Prostate gland (tissue), 2 donors: ENCODE results near the gene GABPB2. TPM values are rescaled to one million over a fixed set of nuclear protein-coding genes. Genes with fewer than 3 reads are reported as not detected.

ENCODE experiments used
- DNase-seq: peaks from one replicate; pipeline ENCODE4 v3.0.0-alpha.2; 2019; ENCODE audit warnings: low spot score
- H3K27ac ChIP-seq, 2 donors: fragments of 200-600 bp; sonication (generic); 2 replicates each; pipeline ENCODE4 v1.5.1; 2017 to 2019
- H3K27me3 ChIP-seq: fragments of 200-600 bp; sonication (generic); replicated peaks from 2 replicates; pipeline ENCODE4 v1.5.1; 2019; ENCODE audit not compliant: insufficient read depth
- H3K36me3 ChIP-seq, 2 donors: fragments of 200-600 bp; sonication (generic); 1 replicate in 1 of 2; 2 replicates in 1 of 2; pipeline versions ENCODE4 v1.5.1 to v1.8.1; 2017 to 2019
- H3K4me1 ChIP-seq: fragments of 200-600 bp; sonication (generic); replicated peaks from 2 replicates; pipeline ENCODE4 v1.5.1; 2019
- H3K4me3 ChIP-seq, 2 donors: fragments of 200-600 bp; sonication (generic); 2 replicates each; pipeline ENCODE4 v1.5.1; 2017 to 2019
- H3K9me3 ChIP-seq: fragments of 200-600 bp; sonication (generic); 2 replicates; pipeline ENCODE4 v1.5.1; 2017
- CTCF ChIP-seq, 4 experiments: fragments of 200-600 bp in 2 of 4; fragments of 450-650 bp in 2 of 4; sonication (generic) in 2 of 4; IDR thresholded peaks; 1 replicate in 3 of 4; 2 replicates in 1 of 4; pipeline ENCODE4 v1.5.1; 2016 to 2019; ENCODE audit warnings: antibody characterized with exemption in 4 of 4, mild to moderate bottlenecking in 2 of 4, moderate library complexity in 2 of 4
- POLR2A ChIP-seq: fragments of 450-650 bp; IDR thresholded peaks from one replicate; pipeline ENCODE4 v1.6.1; 2016; ENCODE audit warnings: antibody characterized with exemption, mild to moderate bottlenecking
- POLR2AphosphoS5 ChIP-seq: sonication (generic); formaldehyde crosslinking; IDR thresholded peaks from one replicate; pipeline ENCODE4 v1.6.1; 2017; ENCODE audit warnings: antibody characterized with exemption
- WGBS: methylation state at CpG from one replicate; pipeline ENCODE4 v1.1.5; 2018; 5-methylcytosine and 5-hydroxymethylcytosine counted together
- intact Hi-C: fragments of 100-400 bp; cut with DNase I; formaldehyde crosslinking; loops from one replicate; pipeline ENCODE4 v1.14.2; 2022
- total RNA-seq, 2 donors: library from RNA; depleted of rRNA; stranded (reverse); fragments of >200 nt; gene quantifications; one replicate each; pipeline ENCODE4 v1.1.0, GENCODE V29; 2016

Gene GABPB2
- total RNA-seq, 2 donors from 2014 or later, result 14.7 to 23.5 TPM

GRCh38 chr1:151035167-151035566 lies 35.4 kb upstream of the GABPB2 start:
- peaks cover 0 to 10% of the 10 kb centered on the region in 2 donors for H3K36me3 ChIP-seq
- 88% methylated on average over 3 of the region's 3 CpGs for WGBS
- no peaks in the 10 kb centered on the region for H3K9me3 ChIP-seq
- no peak for DNase-seq
- H3K4me1 ChIP-seq, result no peaks in the 10 kb centered on the region
- peak overlapping the region in 1 of 2 donors; percentile 6 for H3K27ac ChIP-seq
- no peak for TF ChIP-seq POLR2AphosphoS5
- TF ChIP-seq POLR2A, result no peak
- TF ChIP-seq CTCF (IDR thresholded peaks at IDR 0.05), result no peak
- no peaks in the 10 kb centered on the region for H3K27me3 ChIP-seq
- no peak overlapping the region for H3K4me3 ChIP-seq
- intact Hi-C loops, result no loop called here

GRCh38 chr1:151036356-151036755 lies 34.2 kb upstream of the GABPB2 start, which contains the start of gene BNIPL:
Gene BNIPL, plus strand, starts transcription at chr1:151036586. Its CDS starts 140 bp downstream, at chr1:151036726.
- Histone ChIP-seq H3K4me3 (peak within 1 kb of the TSS in 1 of 2 donors; percentile 20), H3K36me3 (no peaks in the 10 kb centered on the region), H3K27me3 (no peaks in the 10 kb centered on the region), H3K9me3 (no peaks in the 10 kb centered on the region), H3K27ac (peak within 1 kb of the TSS in 1 of 2 donors; percentile 43), H3K4me1 (no peaks in the 10 kb centered on the region)
- intact Hi-C loops, result no loop called here
- TF ChIP-seq CTCF (IDR thresholded peaks at IDR 0.05) (no peak), POLR2A (no peak), POLR2AphosphoS5 (no peak)
- 40% methylated on average over 2 of the region's 2 CpGs for WGBS
- DNase-seq, result peak; percentile 22

- WGBS, result 65% methylated on average over 6 of the region's 6 CpGs
- no peak for DNase-seq
- no peaks in the 10 kb centered on the region for H3K4me1 ChIP-seq
- H3K27me3 ChIP-seq, result no peaks in the 10 kb centered on the region
- H3K27ac ChIP-seq, result peak overlapping the region in 1 of 2 donors; percentile 43
- intact Hi-C loops, result no loop called here
- H3K36me3 ChIP-seq, result no peaks in the 10 kb centered on the region
- TF ChIP-seq POLR2A (no peak), POLR2AphosphoS5 (no peak), CTCF (IDR thresholded peaks at IDR 0.05) (no peak)
- H3K9me3 ChIP-seq, result no peaks in the 10 kb centered on the region
- peak overlapping the region in 1 of 2 donors; percentile 20 for H3K4me3 ChIP-seq
Measured at GRCh38 chr1:151037032-151037431, 33.5 kb upstream of the GABPB2 start.

GRCh38 chr1:151039521-151039920 lies 31.0 kb upstream of the GABPB2 start:
- TF ChIP-seq POLR2A (no peak), CTCF (IDR thresholded peaks at IDR 0.05) (no peak), POLR2AphosphoS5 (no peak)
- H3K27ac ChIP-seq, result no peak overlapping the region
- WGBS, result 97% methylated on average over 3 of the region's 3 CpGs
- no peaks in the 10 kb centered on the region for H3K27me3 ChIP-seq
- no peak for DNase-seq
- H3K36me3 ChIP-seq, result no peaks in the 10 kb centered on the region
- no peak overlapping the region for H3K4me3 ChIP-seq
- H3K4me1 ChIP-seq, result no peaks in the 10 kb centered on the region
- H3K9me3 ChIP-seq, result no peaks in the 10 kb centered on the region
- intact Hi-C loops, result no loop called here

- Histone ChIP-seq H3K27me3 (no peaks in the 10 kb centered on the region), H3K4me3 (no peak overlapping the region), H3K36me3 (no peaks in the 10 kb centered on the region), H3K9me3 (no peaks in the 10 kb centered on the region), H3K27ac (no peak overlapping the region), H3K4me1 (no peaks in the 10 kb centered on the region)
- intact Hi-C loops, result no loop called here
- TF ChIP-seq POLR2AphosphoS5 (no peak), CTCF (IDR thresholded peaks at IDR 0.05) (no peak), POLR2A (no peak)
- DNase-seq, result no peak
- WGBS, result 97% methylated on average over 1 of the region's 1 CpG
Measured at GRCh38 chr1:151043163-151043562, 27.4 kb upstream of the GABPB2 start.
